ENCODE results near the gene FN3KRP.

- TF ChIP-seq CTCF (IDR thresholded peaks at IDR 0.05): no peak
- no peak for TF ChIP-seq POLR2A (IDR thresholded peaks at IDR 0.05)
- TF ChIP-seq POLR2AphosphoS5 (IDR thresholded peaks at IDR 0.05): no peak
These were observed 11.6 kb upstream of the FN3KRP start for GRCh38 chr17:82704886-82705285.

All from stomach (tissue), 4 donors.